ENCODE measurements around the gene EAF1. TPM values are rescaled to one million over a fixed set of nuclear protein-coding genes. Genes with fewer than 3 reads are reported as not detected.
"Not testable (repeated sequence)": the region's sequence is repeated elsewhere in the genome, so short reads cannot be mapped to it uniquely, and the experiment has no call there.

Gene EAF1
- total and polyA plus RNA-seq, 2 donors (not counting 1 experiment from before 2014, with no cell fraction given), result 8.3 to 19.8 TPM

DNA sequence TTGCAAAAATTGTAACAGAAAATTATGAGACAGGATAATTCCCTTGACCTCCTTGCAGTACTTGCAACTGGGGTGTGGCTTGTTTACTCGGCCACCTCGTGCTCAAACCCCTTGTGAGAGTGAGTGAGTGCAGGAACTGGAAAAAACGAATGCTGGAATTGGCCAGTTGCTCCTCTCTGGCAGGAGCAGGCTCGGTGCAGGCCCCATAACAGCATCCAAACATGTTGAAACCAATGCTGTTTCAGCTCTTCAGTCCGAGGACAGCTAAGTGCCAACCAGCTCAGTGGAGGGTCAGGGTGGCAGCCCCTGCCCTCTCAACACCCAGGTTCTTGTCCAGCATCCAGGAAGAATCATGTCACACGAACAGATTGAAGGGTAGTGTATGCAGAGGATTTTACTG lies 36.9 kb upstream of the EAF1 start:
- TF ChIP-seq EZH2 (IDR thresholded peaks at IDR 0.05; ENCODE audit: borderline replicate concordance, insufficient read depth, low read depth, low read length, poor library complexity, severe bottlenecking), result no peak
- TF ChIP-seq, protein P1, sequence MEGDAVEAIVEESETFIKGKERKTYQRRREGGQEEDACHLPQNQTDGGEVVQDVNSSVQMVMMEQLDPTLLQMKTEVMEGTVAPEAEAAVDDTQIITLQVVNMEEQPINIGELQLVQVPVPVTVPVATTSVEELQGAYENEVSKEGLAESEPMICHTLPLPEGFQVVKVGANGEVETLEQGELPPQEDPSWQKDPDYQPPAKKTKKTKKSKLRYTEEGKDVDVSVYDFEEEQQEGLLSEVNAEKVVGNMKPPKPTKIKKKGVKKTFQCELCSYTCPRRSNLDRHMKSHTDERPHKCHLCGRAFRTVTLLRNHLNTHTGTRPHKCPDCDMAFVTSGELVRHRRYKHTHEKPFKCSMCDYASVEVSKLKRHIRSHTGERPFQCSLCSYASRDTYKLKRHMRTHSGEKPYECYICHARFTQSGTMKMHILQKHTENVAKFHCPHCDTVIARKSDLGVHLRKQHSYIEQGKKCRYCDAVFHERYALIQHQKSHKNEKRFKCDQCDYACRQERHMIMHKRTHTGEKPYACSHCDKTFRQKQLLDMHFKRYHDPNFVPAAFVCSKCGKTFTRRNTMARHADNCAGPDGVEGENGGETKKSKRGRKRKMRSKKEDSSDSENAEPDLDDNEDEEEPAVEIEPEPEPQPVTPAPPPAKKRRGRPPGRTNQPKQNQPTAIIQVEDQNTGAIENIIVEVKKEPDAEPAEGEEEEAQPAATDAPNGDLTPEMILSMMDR (IDR thresholded peaks at IDR 0.05), result no peak
- CTCF ChIA-PET, result interaction anchor here (0.7 to 1.7 kb wide), 5 partner anchors 8 to 131 kb away, joined by 3 to 4 read pairs (median 3); no protein-coding TSS in a partner anchor
- Mint-ChIP-seq H3K4me3 (peak overlapping the region; percentile 45), H3K27me3 (no peaks in the 10 kb centered on the region), H3K27ac (peak overlapping the region; percentile 82), H3K9me3 (ENCODE audit: insufficient read depth) (no peaks in the 10 kb centered on the region), H3K4me1 (peaks cover 66% of the 10 kb centered on the region)
- no peak overlapping the region for H3K4me3 ChIP-seq (ENCODE audit: control extremely low read depth in 1 of 5, extremely low read depth in 1 of 5, insufficient read depth in 1 of 5, low read depth in 2 of 5, low read length in 4 of 5)
- peaks cover 0 to 7% (median 5%) of the 10 kb centered on the region in 3 donors for H3K9me3 ChIP-seq (ENCODE audit: control extremely low read depth in 1 of 3, control insufficient read depth in 2 of 3, insufficient read depth in 1 of 3, low read length in 2 of 3)
- POLR2A ChIA-PET, result no interaction called here
- no peaks in the 10 kb centered on the region for H3K79me2 ChIP-seq (ENCODE audit: control insufficient read depth, insufficient read depth, low read length)
- no peak overlapping the region for H3K27ac ChIP-seq (ENCODE audit: low read length in 2 of 2)
- no peaks in the 10 kb centered on the region for H3K27me3 ChIP-seq (replicated peaks in 1 of 4; ENCODE audit: control extremely low read depth in 1 of 4, control insufficient read depth in 3 of 4, insufficient read depth in 4 of 4, low read length in 3 of 4)
- 57% methylated on average over 5 of the region's 6 CpGs for WGBS (ENCODE audit: insufficient coverage)
- no peaks in the 10 kb centered on the region for H4K20me1 ChIP-seq (ENCODE audit: control insufficient read depth, insufficient read depth, low read length, poor library complexity, severe bottlenecking)
- peak overlapping the region; percentile 15 for H3K4me2 ChIP-seq (replicated peaks; ENCODE audit: low read depth, low read length, poor library complexity, severe bottlenecking)
- ATAC-seq (ENCODE audit: low read depth), result no peak
- H2AFZ ChIP-seq (ENCODE audit: insufficient read depth, low read depth, low read length, poor library complexity, severe bottlenecking), result peak overlapping the region; percentile 8
- H3K9ac ChIP-seq (ENCODE audit: low read length), result no peak overlapping the region
- H3K4me1 ChIP-seq (ENCODE audit: control insufficient read depth in 2 of 2, insufficient read depth in 2 of 2, low read length in 2 of 2), result peaks cover 48 to 56% of the 10 kb centered on the region in 2 donors
- intact Hi-C loops (cut with micrococcal nuclease), result no loop called here
- no peaks in the 10 kb centered on the region for H3K36me3 ChIP-seq (replicated peaks in 1 of 2; ENCODE audit: control extremely low read depth in 1 of 2, control insufficient read depth in 1 of 2, extremely low read depth in 1 of 2, insufficient read depth in 2 of 2, low read length in 1 of 2)
- DNase-seq, result no peak

GRCh38 chr3:15391007-15391406 lies 36.4 kb upstream of the EAF1 start:
- H3K79me2 ChIP-seq (ENCODE audit: control insufficient read depth, insufficient read depth, low read length), result no peaks in the 10 kb centered on the region
- Mint-ChIP-seq H3K4me3 (no peak overlapping the region), H3K4me1 (peaks cover 62% of the 10 kb centered on the region), H3K9me3 (ENCODE audit: insufficient read depth) (no peaks in the 10 kb centered on the region), H3K27me3 (no peaks in the 10 kb centered on the region), H3K27ac (peak overlapping the region; percentile 68)
- peak overlapping the region; percentile 8 for H2AFZ ChIP-seq (ENCODE audit: insufficient read depth, low read depth, low read length, poor library complexity, severe bottlenecking)
- no peak overlapping the region for H3K4me3 ChIP-seq (ENCODE audit: control extremely low read depth in 1 of 5, extremely low read depth in 1 of 5, insufficient read depth in 1 of 5, low read depth in 2 of 5, low read length in 4 of 5)
- no peaks in the 10 kb centered on the region for H3K36me3 ChIP-seq (replicated peaks in 1 of 2; ENCODE audit: control extremely low read depth in 1 of 2, control insufficient read depth in 1 of 2, extremely low read depth in 1 of 2, insufficient read depth in 2 of 2, low read length in 1 of 2)
- DNase-seq (no peak), ATAC-seq (ENCODE audit: low read depth) (no peak)
- H3K9ac ChIP-seq (ENCODE audit: low read length), result no peak overlapping the region
- POLR2A ChIA-PET, result no interaction called here
- no peaks in the 10 kb centered on the region for H4K20me1 ChIP-seq (ENCODE audit: control insufficient read depth, insufficient read depth, low read length, poor library complexity, severe bottlenecking)
- CTCF ChIA-PET, result interaction anchor here (0.7 to 1.7 kb wide), 5 partner anchors 8 to 131 kb away, joined by 3 to 4 read pairs (median 3); no protein-coding TSS in a partner anchor
- WGBS (ENCODE audit: insufficient coverage), result 79% methylated on average over 4 of the region's 5 CpGs
- H3K4me1 ChIP-seq (ENCODE audit: control insufficient read depth in 2 of 2, insufficient read depth in 2 of 2, low read length in 2 of 2), result peaks cover 42 to 51% of the 10 kb centered on the region in 2 donors
- TF ChIP-seq EZH2 (IDR thresholded peaks at IDR 0.05; ENCODE audit: borderline replicate concordance, insufficient read depth, low read depth, low read length, poor library complexity, severe bottlenecking), result no peak
- TF ChIP-seq, protein P1 (IDR thresholded peaks at IDR 0.05), result no peak
- peaks cover 0 to 5% (median 4%) of the 10 kb centered on the region in 3 donors for H3K9me3 ChIP-seq (ENCODE audit: control extremely low read depth in 1 of 3, control insufficient read depth in 2 of 3, insufficient read depth in 1 of 3, low read length in 2 of 3)
- intact Hi-C loops (cut with micrococcal nuclease), result no loop called here
- H3K27ac ChIP-seq (ENCODE audit: low read length in 2 of 2), result no peak overlapping the region
- no peak overlapping the region for H3K4me2 ChIP-seq (replicated peaks; ENCODE audit: low read depth, low read length, poor library complexity, severe bottlenecking)
- H3K27me3 ChIP-seq (replicated peaks in 1 of 4; ENCODE audit: control extremely low read depth in 1 of 4, control insufficient read depth in 3 of 4, insufficient read depth in 4 of 4, low read length in 3 of 4), result no peaks in the 10 kb centered on the region

DNA sequence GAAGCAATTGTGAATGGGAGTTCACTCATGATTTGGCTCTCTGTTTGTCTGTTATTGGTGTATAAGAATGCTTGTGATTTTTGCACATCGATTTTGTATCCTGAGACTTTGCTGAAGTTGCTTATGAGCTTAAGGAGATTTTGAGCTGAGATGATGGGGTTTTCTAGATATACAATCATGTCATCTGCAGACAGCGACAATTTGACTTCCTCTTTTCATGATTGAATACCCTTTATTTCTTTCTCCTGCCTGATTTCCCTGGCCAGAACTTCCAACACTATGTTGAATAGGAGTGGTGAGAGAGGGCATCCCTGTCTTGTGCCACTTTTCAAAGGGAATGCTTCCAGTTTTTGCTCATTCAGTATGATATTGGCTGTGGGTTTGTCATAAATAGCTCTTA lies 34.1 kb upstream of the EAF1 start:
- H3K9ac ChIP-seq (ENCODE audit: low read length); H3K27ac ChIP-seq (ENCODE audit: low read length in 2 of 2); H3K27me3 Mint-ChIP-seq; H3K36me3 ChIP-seq (replicated peaks in 1 of 2; ENCODE audit: control extremely low read depth in 1 of 2, control insufficient read depth in 1 of 2, extremely low read depth in 1 of 2, insufficient read depth in 2 of 2, low read length in 1 of 2); H3K79me2 ChIP-seq (ENCODE audit: control insufficient read depth, insufficient read depth, low read length); H3K27me3 ChIP-seq (replicated peaks in 1 of 4; ENCODE audit: control extremely low read depth in 1 of 4, control insufficient read depth in 3 of 4, insufficient read depth in 4 of 4, low read length in 3 of 4); H3K4me2 ChIP-seq (replicated peaks; ENCODE audit: low read depth, low read length, poor library complexity, severe bottlenecking); ATAC-seq (ENCODE audit: low read depth); H3K9me3 Mint-ChIP-seq (ENCODE audit: insufficient read depth); POLR2A ChIA-PET; H2AFZ ChIP-seq (ENCODE audit: insufficient read depth, low read depth, low read length, poor library complexity, severe bottlenecking); H4K20me1 ChIP-seq (ENCODE audit: control insufficient read depth, insufficient read depth, low read length, poor library complexity, severe bottlenecking); intact Hi-C loops (cut with micrococcal nuclease); H3K4me3 ChIP-seq (ENCODE audit: control extremely low read depth in 1 of 5, extremely low read depth in 1 of 5, insufficient read depth in 1 of 5, low read depth in 2 of 5, low read length in 4 of 5); DNase-seq: not testable (repeated sequence)
- H3K4me3 Mint-ChIP-seq, result peak overlapping the region; percentile 36
- WGBS (ENCODE audit: insufficient coverage), result no CpG with 5 or more reads among the region's 2 CpGs
- Histone ChIP-seq H3K9me3 (ENCODE audit: control extremely low read depth in 1 of 3, control insufficient read depth in 2 of 3, insufficient read depth in 1 of 3, low read length in 2 of 3) (peaks cover 0 to 14% (median 0%) of the 10 kb centered on the region in 3 donors), H3K4me1 (ENCODE audit: control insufficient read depth in 2 of 2, insufficient read depth in 2 of 2, low read length in 2 of 2) (peaks cover 20 to 29% of the 10 kb centered on the region in 2 donors)
- CTCF ChIA-PET, result interaction anchor here (0.7 kb wide), 1 partner anchor 12 kb away, joined by 4 read pairs; no protein-coding TSS in a partner anchor
- H3K27ac Mint-ChIP-seq, result peak overlapping the region; percentile 60
- peaks cover 48% of the 10 kb centered on the region for H3K4me1 Mint-ChIP-seq

All from B cell (primary cell).